Activated CD4-positive, CD25-positive, alpha-beta regulatory T cell treated with anti-CD3 and anti-CD28 coated beads, Interleukin-2, amount 50 U/mL, for 72 hours (primary cell): ENCODE data around the gene TOR4A.
"Not testable (repeated sequence)": the region's sequence is repeated elsewhere in the genome, so short reads cannot be mapped to it uniquely, and the experiment has no call there.

Source experiments
- DNase-seq: peaks from one replicate; pipeline ENCODE4 v3.0.0; 2021

TOR4A gene

GRCh38 chr9:137239541-137240200 is 37.9 kb upstream of the TOR4A start:
- DNase-seq = not testable (repeated sequence)

DNA sequence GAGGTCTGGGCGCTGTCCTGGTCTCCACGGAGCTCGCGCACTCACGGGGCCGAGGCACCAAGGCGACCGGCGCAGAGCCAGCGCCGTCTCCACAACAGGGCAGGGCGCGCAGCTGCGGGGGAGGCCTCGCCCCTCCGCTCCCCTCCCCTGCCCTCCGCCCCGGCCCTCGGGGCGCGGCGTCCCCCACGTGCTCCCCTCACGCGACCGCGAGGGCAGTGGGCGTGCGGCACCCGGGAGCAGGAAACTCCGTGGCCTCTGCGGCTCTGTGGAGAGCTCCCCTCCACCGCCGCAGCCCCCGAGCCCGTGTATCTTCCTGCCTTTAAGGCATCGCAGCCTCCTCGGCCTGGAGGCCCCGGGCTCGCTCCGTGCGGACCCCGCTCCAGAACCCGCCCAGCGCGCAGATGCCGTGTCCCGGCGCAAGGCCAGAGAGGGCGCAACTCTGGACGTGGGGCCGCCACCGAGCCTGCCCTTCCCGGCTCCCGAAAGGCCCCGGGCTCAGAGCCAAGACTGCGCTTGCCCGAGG is 37.1 kb upstream of the TOR4A start:
- peak; percentile 73 for DNase-seq

DNA sequence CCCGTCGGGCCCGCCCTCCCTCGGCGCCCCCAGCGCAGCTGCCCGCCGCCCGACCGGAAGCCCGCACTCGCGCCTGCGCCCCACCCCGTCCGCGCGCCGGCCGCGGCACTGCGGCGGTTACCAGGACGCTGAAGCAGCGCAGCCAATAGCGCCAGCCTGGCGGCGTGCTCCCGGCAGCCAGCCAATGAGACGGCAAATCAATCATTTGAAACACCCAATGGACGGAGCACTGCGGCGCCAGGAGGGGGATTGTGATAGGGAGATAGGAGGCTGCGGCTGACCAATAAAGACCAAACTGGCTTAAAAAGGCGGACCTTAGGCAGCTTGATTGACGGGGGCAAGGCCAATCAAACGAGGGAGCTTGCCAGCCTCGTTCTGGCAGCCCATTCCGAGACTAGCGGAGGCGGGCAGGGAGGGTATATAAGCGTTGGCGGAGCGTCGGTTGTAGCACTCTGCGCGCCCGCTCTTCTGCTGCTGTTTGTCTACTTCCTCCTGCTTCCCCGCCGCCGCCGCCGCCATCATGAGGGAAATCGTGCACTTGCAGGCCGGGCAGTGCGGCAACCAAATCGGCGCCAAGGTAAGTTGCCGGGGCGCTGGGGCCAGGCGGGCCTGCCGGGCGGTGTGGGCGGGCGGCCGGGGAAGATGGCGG is 36.6 kb upstream of the TOR4A start, which contains the start of gene TUBB4B:
TSS of gene TUBB4B (plus strand) at position 447 of the 649 bp plus-strand sequence. CDS start at position 521, 74 bp downstream.
- peak; percentile 94 for DNase-seq

DNA sequence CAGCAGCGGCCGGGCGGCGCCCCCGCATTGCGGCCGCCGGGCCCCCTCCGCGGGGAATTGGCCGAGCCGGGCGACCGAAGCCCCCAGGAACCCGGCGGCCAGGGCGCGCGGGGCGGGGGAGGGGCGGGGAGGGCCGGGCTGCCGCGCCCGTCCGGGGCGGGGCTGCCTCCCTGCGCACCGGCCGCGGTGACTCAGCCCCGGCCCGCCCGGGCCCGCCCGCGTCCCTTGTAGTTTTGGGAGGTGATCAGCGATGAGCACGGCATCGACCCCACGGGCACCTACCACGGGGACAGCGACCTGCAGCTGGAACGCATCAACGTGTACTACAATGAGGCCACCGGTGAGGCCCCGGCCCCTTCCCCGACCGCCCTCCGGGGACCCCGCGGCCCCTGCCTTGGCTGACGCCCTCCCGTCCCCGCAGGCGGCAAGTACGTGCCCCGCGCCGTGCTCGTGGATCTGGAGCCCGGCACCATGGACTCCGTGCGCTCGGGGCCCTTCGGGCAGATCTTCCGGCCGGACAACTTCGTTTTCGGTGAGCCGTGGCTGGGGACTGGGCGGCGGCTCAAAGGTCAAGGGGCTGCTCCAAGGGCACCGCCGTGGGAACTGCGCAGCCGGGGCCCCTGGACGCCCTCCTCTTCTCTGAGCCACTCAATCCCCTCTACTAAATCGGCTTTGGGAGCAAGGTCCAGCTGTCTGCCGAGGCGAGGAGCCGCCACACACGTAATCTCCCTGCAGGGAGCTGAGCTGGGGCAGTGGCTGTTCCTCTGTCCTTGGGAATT is 35.8 kb upstream of the TOR4A start:
- peak; percentile 72 for DNase-seq

DNA sequence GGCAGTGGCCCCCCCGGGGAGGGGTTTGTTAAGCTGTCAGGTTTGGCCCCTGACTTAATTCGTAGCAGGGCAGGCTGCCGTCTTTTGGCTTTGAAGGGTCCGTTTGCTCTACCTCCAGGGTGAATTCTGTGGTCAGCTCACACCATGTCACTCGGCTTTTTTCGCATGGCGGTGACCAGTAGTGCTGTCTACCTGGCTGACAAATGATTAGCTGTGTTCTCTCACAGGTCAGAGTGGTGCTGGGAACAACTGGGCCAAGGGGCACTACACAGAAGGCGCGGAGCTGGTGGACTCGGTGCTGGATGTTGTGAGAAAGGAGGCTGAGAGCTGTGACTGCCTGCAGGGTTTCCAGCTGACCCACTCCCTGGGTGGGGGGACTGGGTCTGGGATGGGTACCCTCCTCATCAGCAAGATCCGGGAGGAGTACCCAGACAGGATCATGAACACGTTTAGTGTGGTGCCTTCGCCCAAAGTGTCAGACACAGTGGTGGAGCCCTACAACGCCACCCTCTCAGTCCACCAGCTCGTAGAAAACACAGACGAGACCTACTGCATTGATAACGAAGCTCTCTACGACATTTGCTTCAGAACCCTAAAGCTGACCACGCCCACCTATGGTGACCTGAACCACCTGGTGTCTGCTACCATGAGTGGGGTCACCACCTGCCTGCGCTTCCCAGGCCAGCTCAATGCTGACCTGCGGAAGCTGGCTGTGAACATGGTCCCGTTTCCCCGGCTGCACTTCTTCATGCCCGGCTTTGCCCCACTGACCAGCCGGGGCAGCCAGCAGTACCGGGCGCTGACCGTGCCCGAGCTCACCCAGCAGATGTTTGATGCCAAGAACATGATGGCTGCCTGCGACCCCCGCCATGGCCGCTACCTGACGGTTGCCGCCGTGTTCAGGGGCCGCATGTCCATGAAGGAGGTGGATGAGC is 35.0 kb upstream of the TOR4A start:
- no peak for DNase-seq

- DNase-seq = not testable (repeated sequence)
Observed at GRCh38 chr9:137243266-137243625, 34.3 kb upstream of the TOR4A start.

GRCh38 chr9:137243626-137244485 is 33.7 kb upstream of the TOR4A start:
- DNase-seq = no peak

DNA sequence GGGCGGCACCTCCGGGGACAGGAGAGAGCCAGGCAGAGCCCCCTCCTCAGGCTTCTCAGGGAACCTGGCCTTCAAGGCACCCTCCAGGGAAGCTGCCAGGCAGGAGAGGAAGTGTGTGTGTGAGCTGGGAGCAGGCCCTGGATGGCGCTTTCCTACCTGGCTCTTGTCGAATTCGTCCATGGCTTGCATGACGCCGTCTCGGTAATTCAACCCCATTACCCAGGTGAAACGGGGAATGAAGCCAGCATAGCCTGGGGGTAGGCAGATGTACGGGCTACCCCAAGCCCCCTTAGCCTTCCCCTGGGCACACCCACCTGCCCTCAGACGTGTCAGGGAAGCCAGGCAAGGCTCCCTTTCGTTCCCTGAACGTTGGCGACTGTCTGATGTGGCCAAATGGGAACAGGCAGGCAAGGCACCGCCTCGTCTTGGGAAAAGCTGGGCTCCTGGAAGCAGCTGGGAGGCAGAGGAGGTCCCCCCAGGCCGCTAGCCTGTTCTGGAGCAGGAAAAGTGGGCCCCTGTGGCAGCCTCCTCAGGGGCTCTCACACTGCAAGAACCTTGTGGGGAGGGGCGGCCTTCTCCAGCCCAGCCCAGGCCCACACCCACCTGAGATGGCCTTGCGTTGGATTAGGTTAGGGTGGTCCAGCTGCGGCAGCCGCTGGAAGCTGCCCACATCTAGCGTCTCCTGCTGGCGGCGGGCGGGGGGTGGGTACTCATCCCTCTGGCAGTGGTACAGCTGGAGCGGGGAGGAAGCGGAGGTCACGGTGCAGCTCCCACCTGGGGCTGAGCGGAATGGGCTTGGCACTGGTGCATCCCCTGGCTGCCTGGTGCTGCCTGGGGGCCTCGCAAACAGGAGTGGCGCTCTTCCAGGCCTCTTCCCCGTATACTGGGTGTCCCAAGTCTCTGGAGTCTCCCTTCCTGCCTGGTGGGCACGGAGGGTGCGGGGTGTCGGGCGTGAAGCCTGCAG is 32.8 kb upstream of the TOR4A start:
- DNase-seq = no peak

DNA sequence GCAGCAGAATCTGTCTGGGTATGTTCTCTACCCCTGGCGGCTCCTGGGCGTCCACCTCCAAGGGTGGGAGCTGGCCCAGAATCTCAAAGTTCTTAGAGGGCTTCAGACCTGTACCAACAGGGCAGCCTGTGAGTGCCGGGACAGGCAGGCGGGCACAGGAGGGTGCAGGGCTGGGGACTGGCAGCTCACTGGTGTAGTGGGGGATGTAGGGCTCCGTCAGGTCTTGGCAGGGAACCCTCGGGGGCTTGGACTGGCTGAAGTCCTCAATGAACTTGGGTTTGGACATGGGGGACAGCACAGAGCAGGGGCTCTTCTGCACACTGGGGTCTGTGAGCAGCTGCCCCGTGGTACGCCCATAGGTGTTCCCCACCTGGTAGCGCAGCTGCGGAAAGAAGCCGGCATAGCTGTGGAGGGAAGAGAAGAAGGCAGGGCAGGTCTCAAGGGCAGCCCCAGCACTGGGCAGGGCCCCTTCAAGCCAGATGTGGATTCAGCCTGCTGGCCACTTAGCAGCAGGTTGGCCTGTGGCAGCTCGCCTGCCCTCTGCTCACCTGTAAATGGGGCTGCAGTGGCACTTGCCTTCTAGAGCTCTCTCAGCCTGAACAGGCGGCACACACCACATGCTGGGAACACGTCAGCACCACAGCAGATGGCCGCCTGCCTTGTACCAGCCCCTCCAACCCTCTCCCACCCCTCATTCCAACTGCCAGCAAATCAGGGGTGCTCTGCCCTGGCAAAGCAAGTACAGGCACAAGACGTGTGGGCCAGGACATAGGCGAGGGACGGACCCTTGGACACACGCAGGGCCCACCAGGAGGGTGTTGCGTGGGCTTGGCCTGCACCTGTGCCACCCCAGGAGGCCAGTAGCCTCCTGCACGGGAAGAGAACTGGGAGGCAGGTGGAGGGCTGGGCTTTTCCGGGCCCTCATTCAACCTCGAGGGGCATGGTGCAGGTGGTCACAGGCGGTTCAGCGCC is 31.8 kb upstream of the TOR4A start:
- DNase-seq = no peak

- no peak for DNase-seq
Observed at GRCh38 chr9:137247135-137247915, 30.2 kb upstream of the TOR4A start.

DNA sequence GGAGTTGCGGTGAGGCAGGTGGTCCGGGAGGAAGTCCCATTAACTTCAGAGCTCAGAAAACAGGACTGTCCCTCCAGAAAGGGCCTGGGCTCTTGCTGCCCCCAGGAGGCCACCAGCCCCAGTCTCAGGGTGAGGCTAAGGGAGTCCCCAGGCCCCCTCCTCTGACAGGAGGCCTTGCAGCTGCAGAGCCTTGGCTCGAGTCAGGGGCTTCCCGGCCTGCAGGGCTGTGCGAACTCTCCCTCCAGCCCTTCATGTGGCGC is 29.7 kb upstream of the TOR4A start:
- DNase-seq = no peak

GRCh38 chr9:137250329-137251193 is 27.0 kb upstream of the TOR4A start:
- no peak for DNase-seq

DNA sequence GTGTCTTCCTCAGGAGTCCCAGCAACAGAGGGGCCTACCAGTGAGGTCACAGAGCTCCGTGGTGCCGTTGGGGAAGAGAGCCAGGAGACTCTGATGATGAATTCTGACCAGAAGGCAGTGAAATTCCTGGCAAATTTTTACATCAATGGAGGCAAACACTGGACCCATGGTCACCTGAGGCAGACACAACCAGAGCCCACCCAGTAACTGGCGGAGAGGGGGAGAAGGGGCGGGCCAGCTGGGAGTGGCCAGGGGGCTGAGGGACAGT is 26.4 kb upstream of the TOR4A start, which contains the start of gene STPG3:
TSS of gene STPG3 (plus strand) at position 93 of the 268 bp plus-strand sequence. CDS start at position 94, 1 bp downstream.
- no peak for DNase-seq

- DNase-seq = no peak
Observed at GRCh38 chr9:137251490-137252268, 25.8 kb upstream of the TOR4A start.

DNA sequence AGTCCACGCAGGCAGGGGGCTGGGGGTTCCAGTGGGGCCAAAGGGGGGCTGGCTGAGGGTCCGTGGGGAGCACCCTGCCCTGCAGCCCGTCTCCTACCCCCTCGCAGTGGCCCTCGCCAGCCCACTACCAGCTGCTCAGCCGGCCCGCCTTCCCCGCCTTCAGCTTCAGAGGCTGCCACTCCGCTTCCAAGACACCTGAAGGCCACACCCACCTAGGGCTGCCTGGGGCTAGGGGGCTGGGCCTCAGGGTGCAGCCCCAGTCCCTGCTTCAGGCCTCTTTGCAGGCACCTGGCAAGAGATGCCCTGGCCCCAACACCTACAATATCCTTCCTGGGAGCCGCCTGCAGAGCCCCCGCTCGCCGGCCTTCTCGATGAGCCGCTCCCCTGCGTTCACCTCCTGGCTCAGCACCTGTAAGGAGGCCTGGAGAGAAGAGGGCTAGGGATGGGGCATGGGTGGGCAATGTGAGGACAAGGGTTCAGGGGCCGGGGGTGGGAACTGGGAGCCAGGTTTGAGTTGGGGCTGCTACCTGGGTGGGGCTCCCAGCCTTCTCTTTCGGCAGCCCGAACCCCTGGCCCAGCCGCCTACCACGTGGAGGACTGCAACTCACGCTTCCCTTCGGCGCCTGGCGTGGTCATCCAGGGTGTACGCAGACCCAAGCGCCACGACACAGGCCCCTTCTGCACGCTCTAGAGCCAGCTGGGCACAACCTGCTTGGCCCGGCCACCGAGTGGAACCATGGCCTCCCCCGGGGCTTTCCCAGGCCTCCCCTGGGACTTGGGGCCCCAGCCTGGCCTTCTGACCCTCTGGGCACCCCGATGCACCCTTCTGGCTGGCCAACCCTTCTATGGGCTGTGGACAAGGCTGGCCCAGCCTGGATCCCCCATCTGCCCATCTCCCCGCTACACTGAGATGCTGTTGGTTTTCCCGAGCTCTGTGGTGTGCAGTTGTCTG is 24.7 kb upstream of the TOR4A start:
- no peak for DNase-seq
